Vagina (tissue), 2 donors: ENCODE data around the gene HOXA6.

Experiments
- CTCF ChIP-seq, 3 experiments: fragments of 450-650 bp in 2 of 3; fragments of 200-600 bp in 1 of 3; sonication (generic) in 1 of 3; IDR thresholded peaks; one replicate each; pipeline ENCODE4 v1.5.1; 2017 to 2019; ENCODE audit warnings: antibody characterized with exemption in 3 of 3, mild to moderate bottlenecking in 2 of 3, moderate library complexity in 2 of 3
- POLR2AphosphoS5 ChIP-seq, 2 donors: sonication (generic); formaldehyde crosslinking; IDR thresholded peaks; one replicate each; pipeline ENCODE4 v1.9.0; 2017; ENCODE audit warnings: antibody characterized with exemption in 2 of 2, mild to moderate bottlenecking in 2 of 2, low read depth in 1 of 2; ENCODE audit not compliant: insufficient read depth in 1 of 2

- TF ChIP-seq CTCF (IDR thresholded peaks at IDR 0.05) (no peak), POLR2AphosphoS5 (IDR thresholded peaks at IDR 0.05; ENCODE audit: insufficient read depth in 1 of 2, low read depth in 1 of 2) (no peak)
These were observed 41.1 kb upstream of the HOXA6 start for GRCh38 chr7:27188386-27189294.
